Transverse colon (tissue), 4 donors: ENCODE measurements around the gene MOB1A. TPM values are rescaled to one million over a fixed set of nuclear protein-coding genes. Genes with fewer than 3 reads are reported as not detected.

Source experiments
- DNase-seq: peaks from one replicate; pipeline ENCODE4 v3.0.0-alpha.2; 2019
- H3K27ac ChIP-seq, 4 donors: fragments of 200-600 bp; sonication (generic); 2 replicates each; pipeline ENCODE4 v1.5.1; 2016 to 2018; ENCODE audit warnings: inconsistent platforms in 4 of 4
- H3K27me3 ChIP-seq: fragments of 200-600 bp; sonication (generic); 2 replicates; pipeline ENCODE4 v1.5.1; 2017; ENCODE audit warnings: inconsistent platforms
- H3K36me3 ChIP-seq, 4 donors: fragments of 200-600 bp; sonication (generic); 2 replicates each; pipeline ENCODE4 v1.5.1; 2017 to 2019; ENCODE audit warnings: inconsistent platforms in 4 of 4
- H3K4me1 ChIP-seq, 4 donors: fragments of 200-600 bp; sonication (generic); 2 replicates each; pipeline ENCODE4 v1.5.1; 2017 to 2020; ENCODE audit warnings: inconsistent platforms in 4 of 4
- H3K4me3 ChIP-seq, 4 donors: fragments of 200-600 bp; sonication (generic); 1 replicate in 1 of 4; 2 replicates in 3 of 4; pipeline versions ENCODE4 v1.5.1 to v1.6.1; 2017 to 2019; ENCODE audit warnings: inconsistent platforms in 4 of 4
- H3K9me3 ChIP-seq, 2 donors: fragments of 200-600 bp; sonication (generic); 2 replicates each; pipeline ENCODE4 v1.5.1; 2017 to 2019; ENCODE audit warnings: inconsistent platforms in 2 of 2
- CTCF ChIP-seq, 5 experiments: fragments of 200-600 bp in 3 of 5; fragments of 450-650 bp in 2 of 5; sonication (generic) in 3 of 5; IDR thresholded peaks; 1 replicate in 2 of 5; 2 replicates in 3 of 5; pipeline ENCODE4 v1.5.1; 2016 to 2017; ENCODE audit warnings: antibody characterized with exemption in 5 of 5, inconsistent platforms in 3 of 5, mild to moderate bottlenecking in 2 of 5, moderate library complexity in 1 of 5
- EP300 ChIP-seq: sonication (generic); formaldehyde crosslinking; IDR thresholded peaks from one replicate; pipeline ENCODE4 v1.6.1; 2017; ENCODE audit warnings: antibody characterized with exemption, low read depth
- POLR2A ChIP-seq: fragments of 450-650 bp; IDR thresholded peaks from one replicate; pipeline ENCODE4 v1.6.1; 2016; ENCODE audit warnings: antibody characterized with exemption, mild to moderate bottlenecking, moderate library complexity
- POLR2AphosphoS5 ChIP-seq, 3 donors: sonication (generic); formaldehyde crosslinking; IDR thresholded peaks; one replicate each; pipeline ENCODE4 v1.6.1; 2016; ENCODE audit warnings: antibody characterized with exemption in 3 of 3
- WGBS, 2 donors: methylation state at CpG; one replicate each; pipeline ENCODE4 v1.1.5; 2018; ENCODE audit warnings: low coverage in 1 of 2; 5-methylcytosine and 5-hydroxymethylcytosine counted together
- in situ Hi-C, 4 donors: fragments of 200-750 bp; cut with MboI; loops; one replicate each; pipeline versions ENCODE4 v1.15.0 to v1.15.1; 2017; ENCODE audit warnings: low sequenced_read_pairs in 3 of 4, low pct_ligation_motif_present in 1 of 4, low pct_unique_long_range_greater_than_20kb in 1 of 4
- intact Hi-C: fragments of 100-400 bp; cut with DNase I; formaldehyde crosslinking; loops from one replicate; pipeline ENCODE4 v1.15.1; 2023; ENCODE audit warnings: low total_unique reads
- total RNA-seq, 4 donors: library from RNA; depleted of rRNA; stranded (reverse); fragments of >200 nt; gene quantifications; one replicate each; pipeline ENCODE4 v1.1.0, GENCODE V29; 2016

Gene MOB1A
- total RNA-seq, 4 donors from 2014 or later, result 43.0 to 91.9 (median 68.8) TPM

- no peaks in the 10 kb centered on the region for H3K9me3 ChIP-seq
- TF ChIP-seq EP300, result no peak
- no peak for TF ChIP-seq POLR2AphosphoS5 (IDR thresholded peaks at IDR 0.05)
- no peak for TF ChIP-seq POLR2A
- TF ChIP-seq CTCF (IDR thresholded peaks at IDR 0.05), result no peak
- no peak overlapping the region for H3K27ac ChIP-seq
- H3K27me3 ChIP-seq, result no peaks in the 10 kb centered on the region
- no peaks in the 10 kb centered on the region for H3K4me1 ChIP-seq
- DNase-seq, result no peak
- in situ Hi-C loops (no loop called here), intact Hi-C loops (no loop called here)
- no peak overlapping the region for H3K4me3 ChIP-seq
- no peaks in the 10 kb centered on the region for H3K36me3 ChIP-seq
Observed at GRCh38 chr2:74111380-74111779, 67.3 kb downstream of the MOB1A start.

GRCh38 chr2:74110537-74110936 lies 68.1 kb downstream of the MOB1A start:
- Histone ChIP-seq H3K27ac (no peak overlapping the region), H3K36me3 (no peaks in the 10 kb centered on the region), H3K27me3 (no peaks in the 10 kb centered on the region), H3K4me1 (no peaks in the 10 kb centered on the region), H3K9me3 (no peaks in the 10 kb centered on the region), H3K4me3 (no peak overlapping the region)
- WGBS, 2 donors, result 71 to 84% methylated on average over 1 to 3 of the region's 3 CpGs
- intact Hi-C loops, result no loop called here
- no peak for DNase-seq
- in situ Hi-C loops, result no loop called here
- TF ChIP-seq POLR2AphosphoS5 (IDR thresholded peaks at IDR 0.05) (no peak), CTCF (IDR thresholded peaks at IDR 0.05) (no peak), POLR2A (no peak), EP300 (no peak)

- in situ Hi-C loops, result no loop called here
- no peaks in the 10 kb centered on the region for H3K27me3 ChIP-seq
- no peaks in the 10 kb centered on the region for H3K9me3 ChIP-seq
- DNase-seq, result no peak
- no peaks in the 10 kb centered on the region for H3K4me1 ChIP-seq
- intact Hi-C loops, result no loop called here
- H3K36me3 ChIP-seq, result no peaks in the 10 kb centered on the region
- H3K4me3 ChIP-seq, result no peak overlapping the region
- H3K27ac ChIP-seq, result no peak overlapping the region
- WGBS, 2 donors, result 80 to 84% methylated on average over 7 to 8 of the region's 8 CpGs
- no peak for TF ChIP-seq CTCF (IDR thresholded peaks at IDR 0.05)
- no peak for TF ChIP-seq EP300
- TF ChIP-seq POLR2A, result no peak
- no peak for TF ChIP-seq POLR2AphosphoS5 (IDR thresholded peaks at IDR 0.05)
Observed at GRCh38 chr2:74109551-74109950, 69.1 kb downstream of the MOB1A start.

GRCh38 chr2:74107071-74107470 lies 71.6 kb downstream of the MOB1A start:
- intact Hi-C loops, result no loop called here
- 73 to 77% methylated on average over 8 to 11 of the region's 12 CpGs for WGBS, 2 donors

More at GRCh38 chr2:74107071-74107470, 71.6 kb downstream of the MOB1A start:
- in situ Hi-C loops, result no loop called here
- Histone ChIP-seq H3K27me3 (no peaks in the 10 kb centered on the region), H3K36me3 (peaks cover 0 to 13% (median under 1%) of the 10 kb centered on the region in 4 donors), H3K4me3 (no peak overlapping the region), H3K9me3 (no peaks in the 10 kb centered on the region), H3K27ac (no peak overlapping the region), H3K4me1 (no peaks in the 10 kb centered on the region)
- TF ChIP-seq POLR2A (no peak), POLR2AphosphoS5 (IDR thresholded peaks at IDR 0.05) (no peak), EP300 (no peak), CTCF (IDR thresholded peaks at IDR 0.05) (no peak)
- DNase-seq, result no peak
